NCI-H2227 treated with DMSO at 0.1 percent for 48 hours (cell line): ENCODE data around the gene DAZ2.
"Not testable (repeated sequence)": the region's sequence is repeated elsewhere in the genome, so short reads cannot be mapped to it uniquely, and the experiment has no call there.

Experiments used
- DNase-seq: peaks from one replicate; lab custom pipeline; 2025; lab: John Stamatoyannopoulos, UW

DAZ2 gene, protein sequence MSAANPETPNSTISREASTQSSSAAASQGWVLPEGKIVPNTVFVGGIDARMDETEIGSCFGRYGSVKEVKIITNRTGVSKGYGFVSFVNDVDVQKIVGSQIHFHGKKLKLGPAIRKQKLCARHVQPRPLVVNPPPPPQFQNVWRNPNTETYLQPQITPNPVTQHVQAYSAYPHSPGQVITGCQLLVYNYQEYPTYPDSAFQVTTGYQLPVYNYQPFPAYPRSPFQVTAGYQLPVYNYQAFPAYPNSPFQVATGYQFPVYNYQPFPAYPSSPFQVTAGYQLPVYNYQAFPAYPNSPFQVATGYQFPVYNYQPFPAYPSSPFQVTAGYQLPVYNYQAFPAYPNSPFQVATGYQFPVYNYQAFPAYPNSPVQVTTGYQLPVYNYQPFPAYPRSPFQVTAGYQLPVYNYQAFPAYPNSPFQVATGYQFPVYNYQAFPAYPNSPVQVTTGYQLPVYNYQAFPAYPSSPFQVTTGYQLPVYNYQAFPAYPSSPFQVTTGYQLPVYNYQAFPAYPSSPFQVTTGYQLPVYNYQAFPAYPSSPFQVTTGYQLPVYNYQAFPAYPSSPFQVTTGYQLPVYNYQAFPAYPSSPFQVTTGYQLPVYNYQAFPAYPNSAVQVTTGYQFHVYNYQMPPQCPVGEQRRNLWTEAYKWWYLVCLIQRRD

DNA sequence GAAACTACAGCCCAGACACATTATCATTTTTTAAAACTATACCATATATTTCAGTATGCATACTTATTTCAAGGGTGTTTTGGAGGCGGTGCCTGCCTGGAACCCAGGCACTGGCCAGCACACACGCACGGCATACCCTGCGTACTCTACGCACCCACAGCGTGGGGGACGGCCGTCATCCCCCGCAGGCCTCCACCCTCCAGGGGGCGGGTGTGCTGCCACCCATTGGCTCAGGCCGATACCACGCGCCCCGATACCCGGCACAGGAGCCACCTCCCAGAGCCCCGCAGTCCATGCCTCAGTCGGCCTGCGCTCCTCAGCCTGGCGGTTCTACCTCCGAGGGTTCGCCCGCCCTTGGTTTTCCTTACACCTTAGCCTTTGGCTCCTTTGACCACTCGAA lies at the start of gene DAZ2:
Gene DAZ2, plus strand, starts transcription at position 301 of the 400 bp plus-strand sequence. CDS start 208 bp downstream, outside the sequence.
- DNase-seq, result not testable (repeated sequence)

DNA sequence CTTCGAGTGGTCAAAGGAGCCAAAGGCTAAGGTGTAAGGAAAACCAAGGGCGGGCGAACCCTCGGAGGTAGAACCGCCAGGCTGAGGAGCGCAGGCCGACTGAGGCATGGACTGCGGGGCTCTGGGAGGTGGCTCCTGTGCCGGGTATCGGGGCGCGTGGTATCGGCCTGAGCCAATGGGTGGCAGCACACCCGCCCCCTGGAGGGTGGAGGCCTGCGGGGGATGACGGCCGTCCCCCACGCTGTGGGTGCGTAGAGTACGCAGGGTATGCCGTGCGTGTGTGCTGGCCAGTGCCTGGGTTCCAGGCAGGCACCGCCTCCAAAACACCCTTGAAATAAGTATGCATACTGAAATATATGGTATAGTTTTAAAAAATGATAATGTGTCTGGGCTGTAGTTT lies 20.4 kb upstream of the DAZ2 start, which contains the start of gene DAZ1:
Gene DAZ1, minus strand, starts transcription at position 101 of the 400 bp plus-strand sequence. CDS start 208 bp downstream, outside the sequence.
- not testable (repeated sequence) for DNase-seq

DNA sequence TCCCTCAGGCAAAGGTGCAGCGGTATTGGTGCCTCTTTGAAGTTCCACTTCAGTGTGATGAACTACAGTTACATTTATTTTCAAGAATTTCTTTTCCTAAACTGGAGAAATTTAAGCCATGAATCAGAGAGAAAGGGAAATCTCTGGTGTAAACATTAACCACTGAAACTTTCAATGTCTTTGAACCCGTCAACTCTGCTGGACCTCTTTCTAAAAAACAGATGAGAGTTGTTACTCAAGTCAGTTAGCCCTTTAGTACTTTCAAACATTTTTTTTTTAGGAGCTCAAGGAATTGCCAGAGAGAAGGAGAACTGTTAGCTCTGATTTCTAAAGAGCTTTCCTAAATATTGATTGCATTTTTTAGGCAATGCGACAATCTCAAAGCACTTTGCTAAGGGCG lies 11.9 kb upstream of the DAZ2 start:
- DNase-seq, result not testable (repeated sequence)

DNA sequence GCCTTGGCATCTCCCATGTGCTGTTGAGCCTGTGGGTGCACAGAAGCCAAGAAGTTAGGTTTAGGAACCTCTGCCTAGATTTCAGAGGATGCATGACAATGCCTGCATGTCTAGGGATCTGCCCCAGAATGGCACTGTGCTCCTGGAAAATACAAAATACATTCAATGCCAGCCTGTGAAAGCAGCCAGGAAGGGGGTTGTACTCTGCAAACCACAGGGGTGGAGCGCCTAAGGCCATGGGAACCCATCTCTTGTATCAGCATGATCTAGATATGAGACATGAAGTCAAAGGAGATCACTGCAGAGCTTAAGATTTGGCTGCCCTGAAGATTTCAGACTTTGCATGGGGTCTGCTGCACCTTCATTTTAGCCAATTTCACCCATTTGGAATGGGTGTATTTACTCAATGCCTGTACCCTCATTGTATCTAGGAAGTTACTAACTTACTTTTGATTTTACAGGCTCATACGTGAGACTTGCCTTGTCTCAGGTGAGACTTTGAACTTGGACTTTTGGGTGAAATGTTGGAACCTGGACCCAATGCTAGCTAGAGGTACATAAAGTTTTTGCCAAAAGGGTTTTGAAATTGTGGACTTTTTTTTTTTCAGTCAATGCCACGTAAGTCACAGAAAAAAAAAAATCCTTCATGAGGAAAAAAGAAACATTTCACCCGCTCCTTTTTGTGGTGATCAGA lies 9.4 kb upstream of the DAZ2 start:
- not testable (repeated sequence) for DNase-seq

DNA sequence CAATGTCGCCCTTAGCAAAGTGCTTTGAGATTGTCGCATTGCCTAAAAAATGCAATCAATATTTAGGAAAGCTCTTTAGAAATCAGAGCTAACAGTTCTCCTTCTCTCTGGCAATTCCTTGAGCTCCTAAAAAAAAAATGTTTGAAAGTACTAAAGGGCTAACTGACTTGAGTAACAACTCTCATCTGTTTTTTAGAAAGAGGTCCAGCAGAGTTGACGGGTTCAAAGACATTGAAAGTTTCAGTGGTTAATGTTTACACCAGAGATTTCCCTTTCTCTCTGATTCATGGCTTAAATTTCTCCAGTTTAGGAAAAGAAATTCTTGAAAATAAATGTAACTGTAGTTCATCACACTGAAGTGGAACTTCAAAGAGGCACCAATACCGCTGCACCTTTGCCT lies 8.7 kb upstream of the DAZ2 start:
- DNase-seq, result not testable (repeated sequence)
